Neuronal stem cell (in vitro differentiated cells): ENCODE data around the gene SLK.
A peak's percentile ranks its signal among the peaks of the same experiment; 100 is the strongest.

Experiments
- DNase-seq: peaks from one replicate; pipeline ENCODE4 v3.0.0-alpha.2; 2013; ENCODE audit warnings: low spot score
- H2AFZ ChIP-seq: one replicate; pipeline ENCODE4 v1.6.1; 2013; ENCODE audit warnings: mild to moderate bottlenecking, low read length, inconsistent platforms
- H2AK5ac ChIP-seq: 2 replicates; pipeline ENCODE4 v1.6.1; 2013; ENCODE audit warnings: low read depth, mild to moderate bottlenecking, inconsistent platforms, low read length, moderate library complexity, mixed read lengths
- H2BK120ac ChIP-seq: 2 replicates; pipeline ENCODE4 v1.6.1; 2013; ENCODE audit warnings: low read depth, mild to moderate bottlenecking, inconsistent platforms, low read length, moderate library complexity, mixed read lengths
- H2BK12ac ChIP-seq: one replicate; pipeline ENCODE4 v1.6.1; 2013; ENCODE audit warnings: low read length, inconsistent platforms
- H2BK15ac ChIP-seq: 2 replicates; pipeline ENCODE4 v1.6.1; 2013; ENCODE audit warnings: mild to moderate bottlenecking, low read length, inconsistent platforms, mixed read lengths
- H2BK5ac ChIP-seq: one replicate; pipeline ENCODE4 v1.6.1; 2013; ENCODE audit warnings: inconsistent platforms, mild to moderate bottlenecking, low read length, moderate library complexity
- H3K14ac ChIP-seq: one replicate; pipeline ENCODE4 v1.6.1; 2013; ENCODE audit warnings: low read length, inconsistent platforms
- H3K18ac ChIP-seq: 2 replicates; pipeline ENCODE4 v1.6.1; 2013; ENCODE audit warnings: low read length, inconsistent platforms
- H3K23ac ChIP-seq: 2 replicates; pipeline ENCODE4 v1.6.1; 2013; ENCODE audit warnings: low read depth, mild to moderate bottlenecking, mixed read lengths, low read length, inconsistent platforms; ENCODE audit not compliant: poor library complexity
- H3K27ac ChIP-seq: replicated peaks from 3 replicates; pipeline ENCODE4 v1.5.1; 2013; ENCODE audit warnings: low read length, inconsistent platforms
- H3K27me3 ChIP-seq, 3 experiments: 2 replicates each; pipeline ENCODE4 v1.6.1; 2013; ENCODE audit warnings: low read length in 3 of 3, mild to moderate bottlenecking in 2 of 3, inconsistent platforms in 1 of 3, low read depth in 1 of 3, mixed read lengths in 1 of 3, moderate library complexity in 1 of 3; ENCODE audit not compliant: control insufficient read depth in 3 of 3, insufficient read depth in 3 of 3
- H3K36me3 ChIP-seq, 2 donors: replicated peaks in 1 of 2; 2 replicates each; pipeline ENCODE4 v1.6.1; 2013; ENCODE audit warnings: low read length in 2 of 2; ENCODE audit not compliant: control insufficient read depth in 2 of 2, insufficient read depth in 2 of 2
- H3K4ac ChIP-seq: 2 replicates; pipeline ENCODE4 v1.6.1; 2013; ENCODE audit warnings: inconsistent platforms, mild to moderate bottlenecking, low read length, moderate library complexity
- H3K4me1 ChIP-seq, 2 donors: 1 replicate in 1 of 2; 2 replicates in 1 of 2; pipeline ENCODE4 v1.6.1; 2013; ENCODE audit warnings: low read length in 2 of 2, low read depth in 1 of 2; ENCODE audit not compliant: control insufficient read depth in 2 of 2, insufficient read depth in 1 of 2
- H3K4me2 ChIP-seq: one replicate; pipeline ENCODE4 v1.6.1; 2013; ENCODE audit warnings: mild to moderate bottlenecking, low read length, inconsistent platforms; ENCODE audit not compliant: insufficient read depth, poor library complexity, severe bottlenecking
- H3K4me3 ChIP-seq, 2 donors: 2 replicates each; pipeline ENCODE4 v1.5.1; 2013; ENCODE audit warnings: low read length in 2 of 2, mild to moderate bottlenecking in 2 of 2, inconsistent platforms in 1 of 2, moderate library complexity in 1 of 2
- H3K79me1 ChIP-seq: one replicate; pipeline ENCODE4 v1.6.1; 2013; ENCODE audit warnings: low read depth, mild to moderate bottlenecking, inconsistent platforms, low read length, moderate library complexity
- H3K9ac ChIP-seq: one replicate; pipeline ENCODE4 v1.6.1; 2013; ENCODE audit warnings: mild to moderate bottlenecking, low read depth, low read length, inconsistent platforms; ENCODE audit not compliant: poor library complexity
- H3K9me3 ChIP-seq, 2 donors: replicated peaks in 1 of 2; 2 replicates each; pipeline versions ENCODE3 to v1.6.1; 2013; ENCODE audit warnings: low read length in 2 of 2, mild to moderate bottlenecking in 2 of 2, inconsistent platforms in 1 of 2, low read depth in 1 of 2, mixed read lengths in 1 of 2, moderate library complexity in 1 of 2; ENCODE audit not compliant: control insufficient read depth in 2 of 2, insufficient read depth in 1 of 2
- H4K8ac ChIP-seq: one replicate; pipeline ENCODE4 v1.6.1; 2013; ENCODE audit warnings: low read depth, mild to moderate bottlenecking, inconsistent platforms, low read length, moderate library complexity
- H4K91ac ChIP-seq: one replicate; pipeline ENCODE4 v1.6.1; 2013; ENCODE audit warnings: low read length, low read depth, mild to moderate bottlenecking, inconsistent platforms; ENCODE audit not compliant: poor library complexity
- WGBS, 2 donors: extraction: QIAGEN DNeasy Blood & Tissue Kit; methylation state at CpG; one replicate each; pipeline ENCODE4 v1.1.7; 2013; ENCODE audit warnings: missing lambda C conversion rate in 2 of 2, mixed read lengths in 1 of 2; ENCODE audit not compliant: insufficient read length in 2 of 2, insufficient replicate concordance in 1 of 2; ENCODE audit errors: extremely low coverage in 2 of 2; 5-methylcytosine and 5-hydroxymethylcytosine counted together

Gene SLK

GRCh38 chr10:103977204-103977603, 10.3 kb downstream of the SLK start:
- Histone ChIP-seq H3K36me3 (no peaks in the 10 kb centered on the region), H3K18ac (no peak overlapping the region), H2BK12ac (no peak overlapping the region), H3K4me2 (no peak overlapping the region), H2BK120ac (no peak overlapping the region), H3K9me3 (peaks cover 0 to 7% of the 10 kb centered on the region in 2 donors), H2BK5ac (no peak overlapping the region), H2AFZ (no peak overlapping the region), H4K91ac (no peak overlapping the region), H3K4me1 (no peaks in the 10 kb centered on the region), H3K14ac (no peak overlapping the region), H3K79me1 (peaks cover 4% of the 10 kb centered on the region), H4K8ac (no peak overlapping the region), H3K4ac (no peak overlapping the region), H3K9ac (no peak overlapping the region), H3K27ac (no peak overlapping the region), H2AK5ac (no peak overlapping the region), H2BK15ac (no peak overlapping the region), H3K4me3 (no peak overlapping the region), H3K23ac (no peak overlapping the region), H3K27me3 (no peaks in the 10 kb centered on the region)
- no peak for DNase-seq
- WGBS, 2 donors, result no CpG with 5 or more reads among the region's 2 CpGs

- no CpG with 5 or more reads among the region's 2 CpGs for WGBS, 2 donors
These were observed 12.6 kb downstream of the SLK start for GRCh38 chr10:103979530-103979929.

GRCh38 chr10:103980288-103980906, 13.5 kb downstream of the SLK start:
- no peak for DNase-seq
- Histone ChIP-seq H3K4me1 (peaks cover 0 to 7% of the 10 kb centered on the region in 2 donors), H3K27ac (no peak overlapping the region), H3K4ac (no peak overlapping the region), H3K14ac (no peak overlapping the region), H3K18ac (no peak overlapping the region), H3K23ac (no peak overlapping the region), H2AFZ (no peak overlapping the region), H2BK5ac (no peak overlapping the region), H2BK15ac (no peak overlapping the region), H2AK5ac (no peak overlapping the region), H3K4me2 (no peak overlapping the region), H3K9me3 (peaks cover 0 to 7% of the 10 kb centered on the region in 2 donors), H4K91ac (no peak overlapping the region), H2BK120ac (no peak overlapping the region), H4K8ac (no peak overlapping the region), H2BK12ac (no peak overlapping the region), H3K4me3 (no peak overlapping the region), H3K27me3 (no peaks in the 10 kb centered on the region), H3K79me1 (peaks cover 2% of the 10 kb centered on the region), H3K36me3 (no peaks in the 10 kb centered on the region), H3K9ac (no peak overlapping the region)
- WGBS, 2 donors, result no CpG with 5 or more reads among the region's 6 CpGs

More at GRCh38 chr10:103979530-103979929, 12.6 kb downstream of the SLK start:
- Histone ChIP-seq H3K23ac (no peak overlapping the region), H3K4ac (no peak overlapping the region), H2BK15ac (no peak overlapping the region), H2BK120ac (no peak overlapping the region), H4K8ac (no peak overlapping the region), H3K79me1 (peaks cover 2% of the 10 kb centered on the region), H2BK12ac (no peak overlapping the region), H2AFZ (no peak overlapping the region), H3K4me2 (no peak overlapping the region), H3K27ac (no peak overlapping the region), H3K36me3 (no peaks in the 10 kb centered on the region), H3K4me3 (no peak overlapping the region), H4K91ac (no peak overlapping the region), H3K9me3 (peaks cover 0 to 7% of the 10 kb centered on the region in 2 donors), H3K9ac (no peak overlapping the region), H2AK5ac (no peak overlapping the region), H3K14ac (no peak overlapping the region), H3K4me1 (peaks cover 0 to 7% of the 10 kb centered on the region in 2 donors), H2BK5ac (no peak overlapping the region), H3K27me3 (no peaks in the 10 kb centered on the region), H3K18ac (no peak overlapping the region)
- DNase-seq, result no peak

GRCh38 chr10:103982639-103983038, 15.7 kb downstream of the SLK start:
- H3K27ac ChIP-seq, result no peak overlapping the region
- H3K9ac ChIP-seq, result no peak overlapping the region
- H3K27me3 ChIP-seq, result no peaks in the 10 kb centered on the region
- H2AK5ac ChIP-seq, result no peak overlapping the region
- peaks cover 0 to 7% of the 10 kb centered on the region in 2 donors for H3K9me3 ChIP-seq
- H2AFZ ChIP-seq, result no peak overlapping the region
- no peak overlapping the region for H4K8ac ChIP-seq
- H3K4me2 ChIP-seq, result no peak overlapping the region
- no peak overlapping the region for H2BK15ac ChIP-seq
- no peaks in the 10 kb centered on the region for H3K36me3 ChIP-seq
- no peak overlapping the region for H2BK5ac ChIP-seq
- no peak overlapping the region for H3K18ac ChIP-seq
- no CpG with 5 or more reads among the region's 4 CpGs for WGBS, 2 donors
- peaks cover 2% of the 10 kb centered on the region for H3K79me1 ChIP-seq
- no peak overlapping the region for H3K23ac ChIP-seq
- H4K91ac ChIP-seq, result no peak overlapping the region
- H3K4me3 ChIP-seq, result no peak overlapping the region
- H3K4ac ChIP-seq, result no peak overlapping the region
- H3K4me1 ChIP-seq, result peaks cover 2 to 7% of the 10 kb centered on the region in 2 donors
- no peak overlapping the region for H2BK12ac ChIP-seq
- no peak overlapping the region for H3K14ac ChIP-seq
- peak; percentile 11 for DNase-seq
- H2BK120ac ChIP-seq, result no peak overlapping the region
